GM18858 (cell line): Measurements from ENCODE around the gene AQP12A.

Source experiments
- ATAC-seq: cut with Tn5 transposase; IDR thresholded peaks from one replicate; pipeline ENCODE4 v1.9.1; 2021; ENCODE audit not compliant: unreplicated experiment

Gene AQP12A

GRCh38 chr2:240737958-240738357 lies 46.3 kb downstream of the AQP12A start:
- ATAC-seq, result no peak

GRCh38 chr2:240739797-240740196 lies 48.1 kb downstream of the AQP12A start:
- ATAC-seq, result no peak

- no peak for ATAC-seq
These were observed 49.4 kb downstream of the AQP12A start for GRCh38 chr2:240741091-240741490.

DNA sequence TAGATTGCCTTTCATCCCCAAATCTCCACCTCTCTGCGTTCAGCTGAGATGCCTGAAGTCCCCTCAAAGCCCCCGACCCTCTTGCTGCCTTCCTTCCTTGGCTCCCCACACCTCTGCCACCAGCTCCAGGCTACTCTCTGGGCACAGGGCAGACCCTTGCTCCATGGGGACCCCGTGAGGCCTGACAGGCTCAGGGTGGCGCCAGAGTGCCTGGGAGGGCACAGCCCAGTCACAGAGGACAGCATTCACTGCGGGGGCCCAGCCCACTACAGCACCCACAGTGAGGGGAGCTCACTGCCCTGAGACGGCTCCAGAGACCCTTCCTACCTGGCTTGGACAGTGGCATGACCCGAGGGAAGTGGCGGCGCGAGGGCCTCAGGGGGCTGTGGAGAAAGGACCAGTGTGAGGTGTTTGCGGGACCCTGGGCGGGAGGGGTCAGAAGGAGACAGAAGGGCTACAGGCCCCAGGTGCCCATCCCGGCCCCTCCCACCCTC lies 51.0 kb downstream of the AQP12A start:
- no peak for ATAC-seq

DNA sequence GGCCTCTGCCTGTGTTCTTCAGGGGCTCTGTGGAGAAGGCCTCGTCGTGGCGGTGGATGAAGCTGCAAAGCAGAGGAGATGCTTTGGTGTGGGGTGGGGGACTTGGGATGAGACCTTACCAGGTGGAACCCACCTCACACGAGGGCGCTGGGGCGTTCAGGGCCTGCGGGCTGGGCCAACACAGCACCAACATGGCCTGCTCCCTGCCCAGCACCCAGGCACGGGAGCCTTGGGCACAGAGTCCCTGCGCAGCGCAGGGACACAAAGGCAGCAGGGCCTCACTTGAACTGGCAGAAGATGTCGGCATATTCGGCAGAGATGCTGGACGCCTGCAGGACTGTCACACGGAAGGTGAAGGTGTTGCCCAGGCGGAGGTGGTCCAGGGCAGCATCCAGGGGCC lies 53.8 kb downstream of the AQP12A start:
- ATAC-seq, result no peak

DNA sequence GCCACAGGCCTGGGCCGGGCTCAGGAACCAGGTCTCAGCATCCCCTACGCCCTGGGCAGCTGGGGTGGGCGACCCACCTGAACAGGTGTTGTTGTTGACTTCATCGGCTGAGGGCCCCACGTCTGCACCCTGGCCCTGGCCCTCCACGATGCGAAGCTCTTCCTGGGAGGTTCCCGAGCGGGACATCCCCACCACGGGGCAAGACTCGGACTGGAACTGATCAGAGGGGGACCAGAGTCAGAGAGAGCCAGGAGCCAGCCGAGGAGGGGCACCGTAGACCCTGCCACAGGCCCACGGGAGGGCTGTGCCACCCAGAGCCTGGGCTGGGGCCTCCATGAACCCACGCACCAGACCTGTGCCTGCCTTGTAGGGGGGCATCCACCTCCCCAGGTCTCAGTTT lies 54.3 kb downstream of the AQP12A start:
- no peak for ATAC-seq

GRCh38 chr2:240746671-240747070 lies 55.0 kb downstream of the AQP12A start:
- ATAC-seq, result no peak

DNA sequence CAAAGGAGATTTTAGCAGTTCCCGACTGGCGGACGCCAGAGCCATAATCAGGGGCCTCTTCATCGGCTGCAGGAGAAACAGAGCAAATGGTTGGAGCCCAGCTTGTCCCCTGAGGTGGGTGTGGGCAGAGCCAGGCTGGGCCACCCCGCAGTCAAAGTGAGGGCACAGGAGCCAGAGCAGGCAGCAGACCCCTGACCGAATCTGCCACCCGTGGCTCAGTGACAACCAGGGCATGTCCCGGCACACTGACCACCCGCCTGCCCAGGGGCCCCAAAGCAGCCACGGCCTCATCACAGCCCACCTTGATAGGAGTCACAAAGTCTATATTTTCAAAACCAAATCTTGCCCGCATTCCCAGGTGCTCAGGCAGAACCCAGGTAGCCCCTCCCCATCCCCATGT lies 55.6 kb downstream of the AQP12A start:
- ATAC-seq, result no peak
